Measurements from ENCODE around the gene HOXD11. TPM values are rescaled to one million over a fixed set of nuclear protein-coding genes. Genes with fewer than 3 reads are reported as not detected.

The HOXD11 gene
- total RNA-seq, 1 donor from 2014 or later, result not detected

GRCh38 chr2:176135035-176135440, 28.0 kb downstream of the HOXD11 start:
- no peak overlapping the region for H3K4me3 ChIP-seq
- DNase-seq, result no peak
- peaks cover 98% of the 10 kb centered on the region for H3K27me3 ChIP-seq
- ATAC-seq, result no peak
- H3K36me3 ChIP-seq, result no peaks in the 10 kb centered on the region
- peaks cover 13% of the 10 kb centered on the region for H3K4me1 ChIP-seq
- no peaks in the 10 kb centered on the region for H3K9me3 ChIP-seq
- intact Hi-C loops (cut with DNase I), result loop anchor here (10.0 kb wide), 2 partner anchors 320 to 420 kb away; no protein-coding TSS in a partner anchor
- H3K27ac ChIP-seq, result no peak overlapping the region
- TF ChIP-seq CTCF (IDR thresholded peaks at IDR 0.05), result no peak

DNA sequence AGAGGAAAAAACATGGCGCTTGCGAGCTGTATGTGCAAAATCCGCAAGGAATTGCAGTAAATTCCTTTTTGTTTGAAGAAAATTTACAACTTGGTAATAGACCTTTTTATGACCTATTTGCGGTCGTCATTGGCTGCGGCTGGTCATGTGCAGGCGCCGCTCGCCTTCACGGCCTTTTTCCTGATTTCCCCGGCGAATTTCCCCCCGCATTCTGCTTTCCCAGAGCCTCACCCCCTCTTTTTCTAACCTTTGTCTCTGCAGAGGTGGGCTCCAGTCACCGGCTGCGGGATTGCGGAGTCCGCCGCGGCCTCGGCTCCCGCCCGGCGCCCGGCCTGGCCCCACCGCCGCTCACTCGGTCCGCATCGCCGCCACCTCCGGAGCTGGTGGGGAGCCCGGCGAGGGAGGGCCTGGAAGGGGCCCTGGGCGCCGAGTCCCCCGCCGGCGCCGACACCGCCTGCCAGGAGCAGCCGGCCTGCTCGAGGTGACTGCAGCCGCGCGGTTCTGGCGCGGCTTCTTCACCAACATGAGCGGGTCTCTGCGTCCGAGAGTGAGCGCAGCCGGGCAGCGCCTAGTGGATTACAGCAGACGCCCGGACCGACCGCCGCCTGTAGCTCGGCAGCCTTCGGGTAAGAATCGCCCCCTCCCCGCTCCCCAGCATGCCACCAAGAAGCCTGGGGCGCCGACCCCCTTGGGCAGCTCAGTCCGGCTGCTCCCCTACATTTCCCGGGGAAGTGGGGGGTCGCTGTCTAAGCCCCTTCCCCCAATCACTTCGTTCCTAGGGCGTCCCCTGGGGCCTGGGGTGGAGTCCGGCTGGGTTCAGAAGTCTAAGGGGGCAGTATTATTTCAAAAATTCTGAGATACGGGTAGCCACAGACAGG, 29.5 kb downstream of the HOXD11 start:
- H3K27ac ChIP-seq, result no peak overlapping the region
- TF ChIP-seq CTCF (IDR thresholded peaks at IDR 0.05), result no peak
- H3K4me1 ChIP-seq, result peaks cover 19% of the 10 kb centered on the region
- peaks cover 98% of the 10 kb centered on the region for H3K27me3 ChIP-seq
- no peaks in the 10 kb centered on the region for H3K9me3 ChIP-seq
- intact Hi-C loops (cut with DNase I), result loop anchor here (10.0 kb wide), 2 partner anchors 318 to 418 kb away; no protein-coding TSS in a partner anchor
- peak; percentile 62 for DNase-seq
- no peak for ATAC-seq
- H3K36me3 ChIP-seq, result no peaks in the 10 kb centered on the region
- H3K4me3 ChIP-seq, result peak overlapping the region; percentile 11

- H3K4me3 ChIP-seq, result peak overlapping the region; percentile 11
- intact Hi-C loops (cut with DNase I), result loop anchor here (10.0 kb wide), 2 partner anchors 318 to 418 kb away; no protein-coding TSS in a partner anchor
- no peaks in the 10 kb centered on the region for H3K9me3 ChIP-seq
- H3K36me3 ChIP-seq, result no peaks in the 10 kb centered on the region
- H3K4me1 ChIP-seq, result peaks cover 18% of the 10 kb centered on the region
- peaks cover 97% of the 10 kb centered on the region for H3K27me3 ChIP-seq
- ATAC-seq (no peak), DNase-seq (no peak)
- TF ChIP-seq CTCF (IDR thresholded peaks at IDR 0.05), result no peak
- no peak overlapping the region for H3K27ac ChIP-seq
These were observed 30.1 kb downstream of the HOXD11 start for GRCh38 chr2:176137252-176137580.

- no peak for TF ChIP-seq CTCF (IDR thresholded peaks at IDR 0.05)
- Histone ChIP-seq H3K36me3 (no peaks in the 10 kb centered on the region), H3K27me3 (peaks cover 97% of the 10 kb centered on the region), H3K4me1 (peaks cover 15% of the 10 kb centered on the region), H3K27ac (no peak overlapping the region), H3K9me3 (no peaks in the 10 kb centered on the region), H3K4me3 (no peak overlapping the region)
- intact Hi-C loops (cut with DNase I), result loop anchor here (10.0 kb wide), 2 partner anchors 317 to 417 kb away; no protein-coding TSS in a partner anchor
- no peak for DNase-seq
- no peak for ATAC-seq
These were observed 30.8 kb downstream of the HOXD11 start for GRCh38 chr2:176137906-176138305.

GRCh38 chr2:176138526-176138922, 31.4 kb downstream of the HOXD11 start:
- DNase-seq (no peak), ATAC-seq (no peak)
- H3K27ac ChIP-seq, result no peak overlapping the region
- H3K9me3 ChIP-seq, result no peaks in the 10 kb centered on the region
- H3K27me3 ChIP-seq, result peaks cover 96% of the 10 kb centered on the region
- H3K36me3 ChIP-seq, result no peaks in the 10 kb centered on the region
- H3K4me1 ChIP-seq, result peaks cover 15% of the 10 kb centered on the region
- H3K4me3 ChIP-seq, result no peak overlapping the region
- no peak for TF ChIP-seq CTCF (IDR thresholded peaks at IDR 0.05)
- intact Hi-C loops (cut with DNase I), result loop anchor here (10.0 kb wide), 2 partner anchors 316 to 416 kb away; no protein-coding TSS in a partner anchor

Data from upper lobe of right lung (tissue), 1 donor.